ENCODE results near the gene TTYH3. TPM values are rescaled to one million over a fixed set of nuclear protein-coding genes. Genes with fewer than 3 reads are reported as not detected.

TTYH3 gene
- total RNA-seq, 4 donors from 2014 or later, result 16.7 to 23.8 (median 21.4) TPM

DNA sequence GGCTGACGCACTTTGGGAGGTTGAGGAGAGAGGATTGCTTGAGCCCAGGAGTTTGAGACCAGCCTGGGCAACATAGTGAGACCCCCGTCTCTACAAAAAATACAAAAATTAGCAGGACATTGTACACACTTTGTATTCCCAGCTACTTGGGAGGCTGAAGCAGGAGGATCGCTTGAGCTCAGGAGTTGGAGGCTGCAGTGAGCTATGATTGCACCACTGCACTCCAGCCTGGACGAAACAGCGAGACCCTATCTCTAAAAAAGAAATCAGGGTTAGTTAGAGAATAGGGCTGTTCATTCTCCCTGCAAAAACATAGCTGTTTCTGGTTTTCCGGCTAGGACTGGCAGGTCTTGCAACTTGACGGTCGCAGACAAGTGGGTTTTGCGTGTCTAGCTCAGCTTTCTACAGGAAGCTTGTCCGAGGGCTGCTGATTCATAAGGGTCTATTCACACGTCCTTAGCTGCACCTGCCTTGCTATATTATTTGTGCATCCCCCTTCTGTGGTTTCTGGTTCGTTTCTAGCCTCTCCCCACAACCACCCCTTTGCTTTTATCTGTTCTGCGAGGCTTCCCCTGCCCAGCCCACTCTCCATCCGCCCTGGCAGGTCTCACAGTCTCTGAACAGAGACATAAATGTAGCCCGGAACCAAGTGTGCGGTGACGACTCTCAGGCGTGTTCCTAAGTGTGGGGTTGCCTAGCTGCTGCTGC is 66.9 kb downstream of the TTYH3 start:
- WGBS, 2 donors, result 46 to 57% methylated on average over 18 of the region's 18 CpGs
- TF ChIP-seq, protein P1, sequence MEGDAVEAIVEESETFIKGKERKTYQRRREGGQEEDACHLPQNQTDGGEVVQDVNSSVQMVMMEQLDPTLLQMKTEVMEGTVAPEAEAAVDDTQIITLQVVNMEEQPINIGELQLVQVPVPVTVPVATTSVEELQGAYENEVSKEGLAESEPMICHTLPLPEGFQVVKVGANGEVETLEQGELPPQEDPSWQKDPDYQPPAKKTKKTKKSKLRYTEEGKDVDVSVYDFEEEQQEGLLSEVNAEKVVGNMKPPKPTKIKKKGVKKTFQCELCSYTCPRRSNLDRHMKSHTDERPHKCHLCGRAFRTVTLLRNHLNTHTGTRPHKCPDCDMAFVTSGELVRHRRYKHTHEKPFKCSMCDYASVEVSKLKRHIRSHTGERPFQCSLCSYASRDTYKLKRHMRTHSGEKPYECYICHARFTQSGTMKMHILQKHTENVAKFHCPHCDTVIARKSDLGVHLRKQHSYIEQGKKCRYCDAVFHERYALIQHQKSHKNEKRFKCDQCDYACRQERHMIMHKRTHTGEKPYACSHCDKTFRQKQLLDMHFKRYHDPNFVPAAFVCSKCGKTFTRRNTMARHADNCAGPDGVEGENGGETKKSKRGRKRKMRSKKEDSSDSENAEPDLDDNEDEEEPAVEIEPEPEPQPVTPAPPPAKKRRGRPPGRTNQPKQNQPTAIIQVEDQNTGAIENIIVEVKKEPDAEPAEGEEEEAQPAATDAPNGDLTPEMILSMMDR (IDR thresholded peaks at IDR 0.05), result no peak
- TF ChIP-seq POLR2A (IDR thresholded peaks at IDR 0.05), result no peak
- intact Hi-C loops (cut with DNase I), result no loop called here

DNA sequence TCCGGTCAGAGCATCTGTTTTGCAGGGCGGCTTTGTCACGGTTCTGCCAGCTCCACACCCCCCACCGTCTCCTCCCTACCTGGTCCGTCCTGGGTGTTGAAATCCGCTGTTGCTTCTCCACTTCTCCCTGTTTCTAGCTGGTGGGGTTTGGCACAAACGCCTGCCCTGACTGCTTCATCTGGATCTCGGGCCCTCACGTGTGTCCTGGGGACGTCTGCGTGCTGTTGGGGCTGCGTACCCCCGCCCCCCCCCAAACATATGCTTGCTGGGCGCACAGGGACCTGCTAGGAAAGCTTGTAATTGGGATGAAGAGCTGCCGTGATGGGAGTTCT is 67.5 kb downstream of the TTYH3 start:
- H3K9me3 ChIP-seq, result no peaks in the 10 kb centered on the region
- no peak for DNase-seq
- TF ChIP-seq, protein P1 (IDR thresholded peaks at IDR 0.05), result no peak
- no peak for TF ChIP-seq POLR2A (IDR thresholded peaks at IDR 0.05)
- no peaks in the 10 kb centered on the region for H3K36me3 ChIP-seq
- H3K27me3 ChIP-seq, result no peaks in the 10 kb centered on the region
- H3K4me3 ChIP-seq (replicated peaks in 1 of 3), result no peak overlapping the region
- intact Hi-C loops (cut with DNase I), result no loop called here
- no peak overlapping the region for H3K27ac ChIP-seq
- WGBS, 2 donors, result 55 to 64% methylated on average over 15 of the region's 15 CpGs
- H3K4me1 ChIP-seq, result no peaks in the 10 kb centered on the region

More for the DNA sequence above, 66.9 kb downstream of the TTYH3 start:
- no peak overlapping the region for H3K27ac ChIP-seq
- no peaks in the 10 kb centered on the region for H3K4me1 ChIP-seq
- H3K36me3 ChIP-seq, result no peaks in the 10 kb centered on the region
- H3K4me3 ChIP-seq (replicated peaks in 1 of 3), result no peak overlapping the region
- no peaks in the 10 kb centered on the region for H3K27me3 ChIP-seq
- DNase-seq, result no peak
- no peaks in the 10 kb centered on the region for H3K9me3 ChIP-seq

DNA sequence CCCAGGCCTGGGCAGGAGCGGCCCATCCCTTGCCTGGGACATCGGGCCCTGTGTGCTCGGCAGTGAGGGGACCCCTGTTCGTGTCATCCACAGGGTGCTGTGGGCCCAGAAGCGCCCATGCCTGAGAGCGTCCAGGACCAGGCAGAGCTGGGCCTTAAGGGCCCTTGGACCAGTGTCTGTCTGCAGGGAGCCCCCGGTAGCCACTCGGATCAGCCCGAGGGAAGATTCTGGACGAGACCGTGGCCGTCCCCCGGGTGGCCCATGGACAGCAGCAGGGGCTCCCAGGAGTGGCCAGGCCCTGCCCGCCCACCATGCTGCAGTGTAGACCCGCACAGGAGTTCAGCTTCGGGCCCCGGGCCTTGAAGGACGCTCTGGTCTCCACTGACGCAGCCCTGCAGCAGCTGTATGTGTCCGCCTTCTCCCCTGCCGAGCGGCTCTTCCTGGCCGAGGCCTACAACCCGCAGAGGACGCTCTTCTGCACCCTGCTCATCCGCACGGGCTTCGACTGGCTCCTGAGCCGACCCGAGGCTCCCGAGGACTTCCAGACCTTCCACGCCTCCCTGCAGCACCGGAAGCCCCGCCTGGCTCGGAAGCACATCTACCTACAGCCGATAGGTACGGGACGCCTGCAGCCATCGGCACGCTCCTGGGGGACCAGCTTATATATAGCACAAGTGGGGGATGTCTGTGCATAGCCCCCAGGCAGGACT is 68.5 kb downstream of the TTYH3 start:
- 86 to 91% methylated on average over 22 of the region's 40 CpGs for WGBS, 2 donors
- intact Hi-C loops (cut with DNase I), result no loop called here
- H3K9me3 ChIP-seq, result no peaks in the 10 kb centered on the region
- H3K4me1 ChIP-seq, result no peaks in the 10 kb centered on the region
- DNase-seq, result no peak
- no peak overlapping the region for H3K4me3 ChIP-seq (replicated peaks in 1 of 3)
- no peaks in the 10 kb centered on the region for H3K36me3 ChIP-seq
- H3K27me3 ChIP-seq, result no peaks in the 10 kb centered on the region
- H3K27ac ChIP-seq, result no peak overlapping the region
- TF ChIP-seq, protein P1 (IDR thresholded peaks at IDR 0.05), result no peak
- no peak for TF ChIP-seq POLR2A (IDR thresholded peaks at IDR 0.05)

DNA sequence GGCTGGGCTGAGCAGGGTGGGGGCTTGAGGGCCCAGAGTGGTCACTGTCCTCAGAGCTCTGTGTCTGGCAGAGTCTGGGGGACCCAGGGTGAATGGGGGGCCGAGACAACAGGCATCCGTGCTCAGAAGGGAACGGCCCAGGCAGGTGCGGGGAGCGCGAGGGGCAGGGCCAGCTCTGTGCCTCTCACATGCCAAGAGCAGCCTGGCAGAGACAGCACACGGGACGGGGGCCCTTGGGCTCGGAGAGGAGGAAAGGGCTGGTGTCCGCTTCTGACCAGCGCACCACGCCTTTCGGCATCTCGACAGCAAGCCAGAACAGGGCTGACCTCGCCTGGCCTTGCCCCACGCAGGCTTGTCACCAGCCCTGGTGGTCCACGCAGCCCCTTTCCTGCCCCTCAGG is 69.6 kb downstream of the TTYH3 start:
- H3K27me3 ChIP-seq, result no peaks in the 10 kb centered on the region
- H3K36me3 ChIP-seq, result no peaks in the 10 kb centered on the region
- H3K4me1 ChIP-seq, result no peaks in the 10 kb centered on the region
- H3K4me3 ChIP-seq (replicated peaks in 1 of 3), result no peak overlapping the region
- DNase-seq, result no peak
- intact Hi-C loops (cut with DNase I), result no loop called here
- 84 to 93% methylated on average over 9 to 16 of the region's 17 CpGs for WGBS, 2 donors
- TF ChIP-seq, protein P1 (IDR thresholded peaks at IDR 0.05), result no peak
- TF ChIP-seq POLR2A (IDR thresholded peaks at IDR 0.05), result no peak
- H3K9me3 ChIP-seq, result no peaks in the 10 kb centered on the region
- H3K27ac ChIP-seq, result no peak overlapping the region

All from thyroid gland (tissue), 4 donors.